HEK293 (cell line): ENCODE results near the gene HNRNPH1.
A peak's percentile ranks its signal among the peaks of the same experiment; 100 is the strongest.
"Not testable (repeated sequence)": the region's sequence is repeated elsewhere in the genome, so short reads cannot be mapped to it uniquely, and the experiment has no call there.

Experiments used
- CTCF ChIA-PET: fragments of 350-600 bp; formaldehyde crosslinking; extraction: SDS; loops from one replicate; lab custom pipeline; 2021; ENCODE audit warnings: antibody characterized with exemption; lab: Yijun Ruan, JAX
- POLR2A ChIA-PET: fragments of 300-600 bp; formaldehyde crosslinking; extraction: SDS; loops from one replicate; lab custom pipeline; 2020; ENCODE audit warnings: antibody characterized with exemption, inconsistent platforms; lab: Yijun Ruan, JAX
- H3K27ac ChIP-seq: fragments of 200-500 bp; sonication (Bioruptor generic); 2 replicates; pipeline ENCODE4 v1.5.1; 2014; ENCODE audit warnings: low read depth, low read length, control low read depth, inconsistent platforms; ENCODE audit errors: extremely low read depth
- H3K36me3 ChIP-seq, 2 experiments: fragments of 200-500 bp in 1 of 2; sonication (Bioruptor generic) in 1 of 2; 1 replicate in 1 of 2; 2 replicates in 1 of 2; pipeline ENCODE4 v1.5.1; 2014 to 2017; ENCODE audit warnings: inconsistent platforms in 2 of 2, low read length in 2 of 2; ENCODE audit not compliant: control insufficient read depth in 2 of 2, insufficient read depth in 1 of 2
- H3K4me1 ChIP-seq: fragments of 200-500 bp; sonication (Bioruptor generic); 2 replicates; pipeline ENCODE4 v1.5.1; 2014; ENCODE audit warnings: mild to moderate bottlenecking, low read length, inconsistent platforms; ENCODE audit not compliant: control insufficient read depth, insufficient read depth
- H3K4me3 ChIP-seq: 2 replicates; pipeline ENCODE4 v1.5.1; 2011; ENCODE audit warnings: low read depth, mild to moderate bottlenecking, control low read depth, low read length, moderate library complexity
- H3K9me3 ChIP-seq: fragments of 200-500 bp; sonication (Bioruptor generic); 2 replicates; pipeline ENCODE4 v1.5.1; 2014; ENCODE audit warnings: low read depth, low read length, inconsistent platforms; ENCODE audit not compliant: control insufficient read depth, insufficient read depth
- CTCF ChIP-seq: fragments of 450-650 bp; formaldehyde crosslinking; IDR thresholded peaks from 2 replicates; pipeline ENCODE4 v1.5.1; 2016; ENCODE audit warnings: missing biosample characterization, missing genetic modification characterization
- GLIS2 ChIP-seq: fragments of 450-650 bp; formaldehyde crosslinking; IDR thresholded peaks from 2 replicates; pipeline ENCODE4 v1.5.1; 2016; ENCODE audit warnings: missing biosample characterization, missing genetic modification characterization
- HOXA7 ChIP-seq: sonication (generic); formaldehyde crosslinking; IDR thresholded peaks from 2 replicates; pipeline ENCODE4 v1.8.1; 2022; ENCODE audit warnings: missing genetic modification reagents, borderline replicate concordance
- IKZF3 ChIP-seq: fragments of 450-650 bp; IDR thresholded peaks from 2 replicates; pipeline ENCODE4 v1.5.0; 2018; ENCODE audit warnings: missing biosample characterization, mild to moderate bottlenecking, missing genetic modification characterization, moderate library complexity
- MZF1 ChIP-seq: fragments of 450-650 bp; formaldehyde crosslinking; IDR thresholded peaks from 2 replicates; pipeline ENCODE4 v1.5.1; 2017; ENCODE audit warnings: missing biosample characterization, missing genetic modification characterization, borderline replicate concordance
- REPIN1 ChIP-seq: fragments of 450-650 bp; formaldehyde crosslinking; IDR thresholded peaks from 2 replicates; pipeline ENCODE4 v1.5.1; 2017; ENCODE audit warnings: missing biosample characterization, missing genetic modification characterization, low read depth
- SP2 ChIP-seq: fragments of 450-650 bp; formaldehyde crosslinking; IDR thresholded peaks from 2 replicates; pipeline ENCODE4 v1.5.1; 2016; ENCODE audit warnings: missing biosample characterization, missing genetic modification characterization
- YY1 ChIP-seq: fragments of 450-650 bp; formaldehyde crosslinking; IDR thresholded peaks from 2 replicates; pipeline ENCODE4 v1.5.1; 2018; ENCODE audit warnings: missing biosample characterization, missing genetic modification characterization
- ZBTB8A ChIP-seq: fragments of 450-650 bp; formaldehyde crosslinking; IDR thresholded peaks from 2 replicates; pipeline ENCODE4 v1.5.1; 2016; ENCODE audit warnings: missing biosample characterization, missing genetic modification characterization
- ZFP69B ChIP-seq: fragments of 450-650 bp; formaldehyde crosslinking; IDR thresholded peaks from 2 replicates; pipeline ENCODE4 v1.5.1; 2016; ENCODE audit warnings: missing biosample characterization, missing genetic modification characterization
- ZNF114 ChIP-seq: fragments of 450-650 bp; formaldehyde crosslinking; IDR thresholded peaks from 2 replicates; pipeline ENCODE4 v1.5.0; 2017; ENCODE audit warnings: missing biosample characterization, missing genetic modification characterization
- ZNF16 ChIP-seq: fragments of 450-650 bp; formaldehyde crosslinking; IDR thresholded peaks from 2 replicates; pipeline ENCODE4 v1.5.1; 2016; ENCODE audit warnings: low read depth, missing biosample characterization, missing genetic modification characterization
- ZNF2 ChIP-seq: fragments of 450-650 bp; formaldehyde crosslinking; IDR thresholded peaks from 2 replicates; pipeline ENCODE4 v1.5.1; 2016; ENCODE audit warnings: missing biosample characterization, missing genetic modification characterization
- ZNF274 ChIP-seq, 2 experiments: fragments of 200-500 bp in 1 of 2; fragments of 450-650 bp in 1 of 2; sonication (Bioruptor generic) in 1 of 2; formaldehyde crosslinking in 1 of 2; IDR thresholded peaks; 2 replicates each; pipeline versions ENCODE4 v1.5.1 to v1.6.1; 2014 to 2016; ENCODE audit warnings: borderline replicate concordance in 1 of 2, inconsistent platforms in 1 of 2, low read length in 1 of 2, missing biosample characterization in 1 of 2, missing genetic modification characterization in 1 of 2
- ZNF292 ChIP-seq: fragments of 450-650 bp; formaldehyde crosslinking; IDR thresholded peaks from 2 replicates; pipeline ENCODE4 v1.5.1; 2016; ENCODE audit warnings: low read depth, missing biosample characterization, missing genetic modification characterization, borderline replicate concordance
- ZNF335 ChIP-seq: fragments of 450-650 bp; formaldehyde crosslinking; conservative IDR thresholded peaks from 2 replicates; pipeline ENCODE4 v1.5.1; 2016; ENCODE audit warnings: missing biosample characterization, missing genetic modification characterization
- ZNF350 ChIP-seq: fragments of 450-650 bp; formaldehyde crosslinking; IDR thresholded peaks from 2 replicates; pipeline ENCODE4 v1.5.0; 2017; ENCODE audit warnings: missing biosample characterization, mild to moderate bottlenecking, missing genetic modification characterization
- ZNF513 ChIP-seq: fragments of 450-650 bp; IDR thresholded peaks from 2 replicates; pipeline ENCODE4 v1.5.1; 2018; ENCODE audit warnings: missing biosample characterization, missing genetic modification characterization
- ZNF560 ChIP-seq: fragments of 450-650 bp; formaldehyde crosslinking; IDR thresholded peaks from 2 replicates; pipeline ENCODE4 v1.5.1; 2017; ENCODE audit warnings: missing biosample characterization, missing genetic modification characterization, borderline replicate concordance
- ZNF561 ChIP-seq: fragments of 450-650 bp; IDR thresholded peaks from 2 replicates; pipeline ENCODE4 v1.5.1; 2018; ENCODE audit warnings: missing biosample characterization, missing genetic modification characterization, borderline replicate concordance
- ZNF580 ChIP-seq: fragments of 450-650 bp; formaldehyde crosslinking; IDR thresholded peaks from 2 replicates; pipeline ENCODE4 v1.5.1; 2016; ENCODE audit warnings: missing biosample characterization, missing genetic modification characterization
- ZNF600 ChIP-seq: fragments of 450-650 bp; formaldehyde crosslinking; IDR thresholded peaks from 2 replicates; pipeline ENCODE4 v1.5.1; 2016; ENCODE audit warnings: missing biosample characterization, missing genetic modification characterization
- ZNF610 ChIP-seq: fragments of 450-650 bp; formaldehyde crosslinking; IDR thresholded peaks from 2 replicates; pipeline ENCODE4 v1.5.1; 2016; ENCODE audit warnings: missing biosample characterization, missing genetic modification characterization, borderline replicate concordance
- ZNF654 ChIP-seq: fragments of 450-650 bp; formaldehyde crosslinking; IDR thresholded peaks from 2 replicates; pipeline ENCODE4 v1.5.1; 2016; ENCODE audit warnings: low read depth, missing biosample characterization, missing genetic modification characterization
- ZNF670 ChIP-seq: fragments of 450-650 bp; formaldehyde crosslinking; IDR thresholded peaks from 2 replicates; pipeline ENCODE4 v1.5.1; 2016; ENCODE audit warnings: missing biosample characterization, missing genetic modification characterization, low read depth
- ZNF777 ChIP-seq: fragments of 450-650 bp; formaldehyde crosslinking; IDR thresholded peaks from 2 replicates; pipeline ENCODE4 v1.5.1; 2017; ENCODE audit warnings: missing biosample characterization, missing genetic modification characterization, borderline replicate concordance
- ZSCAN5A ChIP-seq: fragments of 450-650 bp; formaldehyde crosslinking; IDR thresholded peaks from 2 replicates; pipeline ENCODE4 v1.5.1; 2016; ENCODE audit warnings: missing biosample characterization, missing genetic modification characterization

Gene HNRNPH1

GRCh38 chr5:179668391-179668790 is 44.9 kb upstream of the HNRNPH1 start:
- ChIA-PET CTCF (interaction anchor here (0.5 to 1.6 kb wide), 12 partner anchors 10 to 193 kb away, joined by 3 to 6 read pairs (median 3); partner anchors contain the start of gene HNRNPH1), POLR2A (interaction anchor here (0.5 to 1.2 kb wide), 3 partner anchors 31 to 132 kb away, joined by 3 to 5 read pairs (median 3); partner anchors contain the start of gene HNRNPH1)
- TF ChIP-seq ZNF114 (no peak), ZNF561 (tag by site-specific recombination) (0 out of 2 replicates have a peak, but pooled peaks have one; percentile 46), ZNF560 (tag by site-specific recombination) (no peak), ZNF16 (tag by site-specific recombination) (no peak), ZNF610 (tag by site-specific recombination) (no peak), ZNF670 (tag by site-specific recombination) (no peak), HOXA7 (no peak), ZFP69B (tag by site-specific recombination) (no peak), ZNF292 (tag by site-specific recombination) (no peak), CTCF (tag by site-specific recombination) (peak; percentile 91), ZNF335 (tag by site-specific recombination) (no peak), ZNF350 (tag by site-specific recombination) (no peak), ZNF600 (tag by site-specific recombination) (0 out of 2 replicates have a peak, but pooled peaks have one; percentile 37), ZSCAN5A (tag by site-specific recombination) (no peak), ZNF274 (IDR thresholded peaks at IDR 0.05; ENCODE audit: low read length) (no peak), ZNF274 (tag by site-specific recombination; IDR thresholded peaks at IDR 0.05; ENCODE audit: borderline replicate concordance) (no peak), REPIN1 (tag by site-specific recombination) (0 out of 2 replicates have a peak, but pooled peaks have one; percentile 44), ZNF2 (tag by site-specific recombination) (0 out of 2 replicates have a peak, but pooled peaks have one; percentile 55), ZNF580 (peak; percentile 56; the same call in 1 of the 2 replicates), ZBTB8A (tag by site-specific recombination) (no peak), IKZF3 (tag by site-specific recombination) (peak; percentile 50; the same call in 1 of the 2 replicates), GLIS2 (tag by site-specific recombination) (no peak), ZNF654 (tag by site-specific recombination) (peak; percentile 79), SP2 (tag by site-specific recombination) (no peak), MZF1 (tag by site-specific recombination) (no peak), ZNF777 (tag by site-specific recombination) (no peak), ZNF513 (tag by site-specific recombination) (no peak), YY1 (tag by site-specific recombination) (no peak)
- H3K9me3 ChIP-seq: no peaks in the 10 kb centered on the region
- H3K36me3 ChIP-seq: peaks cover under 1 to 14% of the 10 kb centered on the region in 2 experiments; a peak in 2 of 3 replicates
- H3K4me1 ChIP-seq: no peaks in the 10 kb centered on the region
- no peak overlapping the region for H3K27ac ChIP-seq
- H3K4me3 ChIP-seq: no peak overlapping the region

- ChIA-PET CTCF (interaction anchor here (1.2 kb wide), 1 partner anchor 23 kb away, joined by 4 read pairs; no protein-coding TSS in a partner anchor), POLR2A (interaction anchor here (0.7 kb wide), 3 partner anchors 9 to 116 kb away, joined by 3 read pairs; no protein-coding TSS in a partner anchor)
- not testable (repeated sequence) for H3K4me1 ChIP-seq, H3K27ac ChIP-seq, H3K9me3 ChIP-seq, H3K4me3 ChIP-seq
- peaks cover 3 to 11% of the 10 kb centered on the region in 2 experiments; a peak in 2 of 3 replicates for H3K36me3 ChIP-seq
Measured at GRCh38 chr5:179661647-179662046, 38.2 kb upstream of the HNRNPH1 start.
